Tibial nerve (tissue), 4 donors: Measurements from ENCODE around the gene MAD2L2. TPM values are rescaled to one million over a fixed set of nuclear protein-coding genes. Genes with fewer than 3 reads are reported as not detected.

Source experiments
- DNase-seq, 2 donors: peaks; one replicate each; pipeline ENCODE4 v3.0.0-alpha.2; 2019; ENCODE audit warnings: low spot score in 2 of 2
- H3K27ac ChIP-seq, 4 donors: fragments of 200-600 bp; sonication (generic) in 3 of 4; one replicate each; pipeline ENCODE4 v1.5.1; 2017 to 2019; ENCODE audit warnings: mild to moderate bottlenecking in 1 of 4
- H3K27me3 ChIP-seq, 2 donors: fragments of 200-600 bp; sonication (generic) in 1 of 2; one replicate each; pipeline versions ENCODE4 v1.5.1 to v1.6.0; 2017 to 2019
- H3K36me3 ChIP-seq, 3 donors: fragments of 200-600 bp; sonication (generic); one replicate each; pipeline ENCODE4 v1.5.1; 2018 to 2019
- H3K4me1 ChIP-seq, 4 donors: fragments of 200-600 bp; sonication (generic) in 3 of 4; one replicate each; pipeline ENCODE4 v1.5.1; 2017 to 2019
- H3K4me3 ChIP-seq, 4 donors: fragments of 200-600 bp; sonication (generic) in 3 of 4; one replicate each; pipeline ENCODE4 v1.5.1; 2017 to 2019; ENCODE audit warnings: mild to moderate bottlenecking in 1 of 4, moderate library complexity in 1 of 4
- H3K9me3 ChIP-seq, 4 donors: fragments of 200-600 bp; sonication (generic) in 3 of 4; one replicate each; pipeline ENCODE4 v1.5.1; 2017 to 2019
- EP300 ChIP-seq, 2 donors: sonication (generic); formaldehyde crosslinking; IDR thresholded peaks; one replicate each; pipeline ENCODE4 v1.6.1; 2017; ENCODE audit warnings: antibody characterized with exemption in 2 of 2, mild to moderate bottlenecking in 1 of 2
- POLR2A ChIP-seq, 2 donors: fragments of 450-650 bp; IDR thresholded peaks; one replicate each; pipeline ENCODE4 v1.6.1; 2017; ENCODE audit warnings: antibody characterized with exemption in 2 of 2, mild to moderate bottlenecking in 2 of 2, moderate library complexity in 2 of 2
- WGBS, 2 donors: methylation state at CpG; one replicate each; pipeline ENCODE4 v1.1.5; 2018; 5-methylcytosine and 5-hydroxymethylcytosine counted together
- total RNA-seq, 4 donors: library from RNA; depleted of rRNA; stranded (reverse); fragments of >200 nt; gene quantifications; one replicate each; pipeline ENCODE4 v1.1.0, GENCODE V29; 2016
- TF ChIP-seq, protein P1 (sequence below), 5 experiments: fragments of 200-600 bp in 3 of 5; fragments of 450-650 bp in 2 of 5; sonication (generic) in 3 of 5; IDR thresholded peaks; one replicate each; pipeline ENCODE4 v1.5.1; 2016 to 2019; ENCODE audit warnings: antibody characterized with exemption in 5 of 5, mild to moderate bottlenecking in 3 of 5, moderate library complexity in 2 of 5

Gene MAD2L2
- total RNA-seq, 4 donors from 2014 or later = 28.2 to 56.1 (median 32.3) TPM

DNA sequence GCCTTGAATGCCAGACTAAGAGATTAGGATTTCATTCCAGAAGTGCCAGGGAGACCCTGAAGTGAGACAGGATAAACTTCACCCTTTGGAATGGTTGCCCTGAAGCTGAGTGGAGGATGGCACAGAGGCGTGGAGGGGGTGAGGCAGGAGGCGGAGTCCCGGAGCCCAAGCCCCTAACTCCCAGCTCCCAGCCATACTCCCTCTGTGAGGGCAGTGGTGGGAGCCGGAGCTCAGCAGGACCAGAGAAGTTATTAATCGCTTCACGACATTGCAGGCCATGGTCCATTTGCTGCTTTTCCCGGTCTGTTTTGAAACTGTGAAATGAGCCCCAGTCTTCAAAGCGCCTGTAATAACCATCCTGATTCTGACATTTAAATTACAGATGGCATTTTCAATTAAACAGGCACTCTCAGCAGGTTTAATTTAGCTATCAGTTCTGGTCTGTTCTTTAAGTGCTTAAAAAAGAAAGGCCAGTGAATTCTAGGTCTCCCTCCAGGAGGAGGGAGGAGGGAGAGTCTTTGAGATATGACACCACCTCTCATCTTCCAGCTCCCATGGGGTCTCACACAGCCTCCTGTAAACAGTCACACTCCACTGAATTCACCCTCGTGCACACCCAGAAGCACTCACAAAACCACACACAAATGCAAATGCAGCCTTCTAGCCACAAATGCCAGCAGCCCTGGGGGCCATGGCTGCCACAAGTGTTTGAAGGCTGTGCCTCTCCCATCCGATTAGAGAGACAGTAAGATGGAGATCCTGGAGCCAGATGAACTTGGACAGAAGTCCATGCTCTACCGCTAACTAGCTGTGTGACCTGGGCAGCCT is 46.4 kb downstream of the MAD2L2 start:
- Histone ChIP-seq H3K27me3 (peaks cover 0 to 50% of the 10 kb centered on the region in 2 donors), H3K9me3 (no peaks in the 10 kb centered on the region), H3K36me3 (no peaks in the 10 kb centered on the region), H3K27ac (no peak overlapping the region), H3K4me1 (no peaks in the 10 kb centered on the region), H3K4me3 (no peak overlapping the region)
- DNase-seq = no peak
- 69 to 73% methylated on average over 11 of the region's 11 CpGs for WGBS, 2 donors
- TF ChIP-seq POLR2A (IDR thresholded peaks at IDR 0.05) (no peak), EP300 (IDR thresholded peaks at IDR 0.05) (no peak)
- TF ChIP-seq, protein P1, sequence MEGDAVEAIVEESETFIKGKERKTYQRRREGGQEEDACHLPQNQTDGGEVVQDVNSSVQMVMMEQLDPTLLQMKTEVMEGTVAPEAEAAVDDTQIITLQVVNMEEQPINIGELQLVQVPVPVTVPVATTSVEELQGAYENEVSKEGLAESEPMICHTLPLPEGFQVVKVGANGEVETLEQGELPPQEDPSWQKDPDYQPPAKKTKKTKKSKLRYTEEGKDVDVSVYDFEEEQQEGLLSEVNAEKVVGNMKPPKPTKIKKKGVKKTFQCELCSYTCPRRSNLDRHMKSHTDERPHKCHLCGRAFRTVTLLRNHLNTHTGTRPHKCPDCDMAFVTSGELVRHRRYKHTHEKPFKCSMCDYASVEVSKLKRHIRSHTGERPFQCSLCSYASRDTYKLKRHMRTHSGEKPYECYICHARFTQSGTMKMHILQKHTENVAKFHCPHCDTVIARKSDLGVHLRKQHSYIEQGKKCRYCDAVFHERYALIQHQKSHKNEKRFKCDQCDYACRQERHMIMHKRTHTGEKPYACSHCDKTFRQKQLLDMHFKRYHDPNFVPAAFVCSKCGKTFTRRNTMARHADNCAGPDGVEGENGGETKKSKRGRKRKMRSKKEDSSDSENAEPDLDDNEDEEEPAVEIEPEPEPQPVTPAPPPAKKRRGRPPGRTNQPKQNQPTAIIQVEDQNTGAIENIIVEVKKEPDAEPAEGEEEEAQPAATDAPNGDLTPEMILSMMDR (IDR thresholded peaks at IDR 0.05) = no peak

DNA sequence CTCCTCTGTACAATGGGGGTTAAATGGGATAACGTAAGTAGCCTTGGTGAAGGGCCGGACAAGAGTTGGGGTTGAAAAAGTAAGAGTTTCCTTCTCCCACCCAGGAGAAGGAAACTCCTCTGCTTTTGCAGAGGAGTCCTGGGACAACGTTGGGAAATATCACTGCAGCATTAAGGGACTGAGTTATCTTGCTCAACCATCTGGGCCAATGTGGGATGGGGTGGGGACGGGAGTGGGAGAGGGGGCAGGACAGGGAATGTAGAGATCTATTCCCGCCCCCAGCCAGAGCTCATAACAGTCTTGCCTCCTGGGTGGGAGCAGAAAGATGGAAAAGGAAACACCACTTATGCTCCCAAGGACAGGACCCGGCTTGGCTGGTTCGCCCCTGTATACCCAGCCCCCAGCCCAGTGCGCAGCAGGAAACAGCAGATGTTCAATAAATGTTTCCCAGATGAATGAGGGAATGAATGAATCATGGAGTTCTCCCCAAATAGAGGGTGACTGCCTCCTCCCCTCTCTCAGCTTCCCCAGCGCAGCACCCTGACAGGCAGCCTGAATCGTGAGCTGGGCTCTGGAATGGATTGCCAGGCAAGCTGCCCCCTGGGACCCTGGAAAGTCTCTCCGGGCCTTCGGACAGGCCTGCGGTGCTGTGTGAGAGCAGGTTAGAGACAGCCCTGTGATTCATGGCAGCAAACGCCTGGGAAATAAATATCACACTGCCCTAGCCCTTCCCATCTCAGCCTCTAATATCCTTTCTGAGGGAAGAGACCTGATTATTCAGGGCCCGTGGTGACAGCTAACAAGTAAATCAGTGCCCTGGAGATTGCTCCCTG is 51.5 kb downstream of the MAD2L2 start:
- Histone ChIP-seq H3K27ac (no peak overlapping the region), H3K9me3 (no peaks in the 10 kb centered on the region)
- WGBS, 2 donors = 33 to 39% methylated on average over 15 of the region's 15 CpGs

DNA sequence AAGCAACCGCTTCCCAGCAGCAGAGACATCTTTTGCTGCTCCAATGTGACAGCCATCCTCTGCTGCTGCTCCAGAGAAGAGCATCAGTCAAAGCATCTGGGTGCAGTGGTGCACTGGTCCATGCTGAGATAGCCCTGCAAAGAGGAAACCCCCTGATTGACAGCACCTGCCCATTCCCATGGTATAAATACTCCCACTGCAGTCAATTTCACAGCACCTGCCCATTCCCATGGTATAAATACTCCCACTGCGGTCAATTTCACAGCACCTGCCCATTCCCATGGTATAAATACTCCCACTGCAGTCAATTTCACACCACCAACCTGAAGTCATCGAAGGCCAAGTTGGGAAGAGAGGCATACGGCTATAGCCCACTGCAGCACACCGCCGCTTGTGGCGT is 52.2 kb downstream of the MAD2L2 start:
- no peak overlapping the region for H3K4me3 ChIP-seq
- no peak for DNase-seq
- WGBS, 2 donors = 88 to 89% methylated on average over 6 to 7 of the region's 7 CpGs
- peaks cover 0 to 74% of the 10 kb centered on the region in 2 donors for H3K27me3 ChIP-seq
- TF ChIP-seq EP300 (IDR thresholded peaks at IDR 0.05) = no peak
- TF ChIP-seq, protein P1 (IDR thresholded peaks at IDR 0.05) = no peak
- TF ChIP-seq POLR2A (IDR thresholded peaks at IDR 0.05) = no peak
- no peaks in the 10 kb centered on the region for H3K4me1 ChIP-seq
- no peak overlapping the region for H3K27ac ChIP-seq
- H3K36me3 ChIP-seq = no peaks in the 10 kb centered on the region
- no peaks in the 10 kb centered on the region for H3K9me3 ChIP-seq

More for the DNA sequence above, 51.5 kb downstream of the MAD2L2 start:
- Histone ChIP-seq H3K36me3 (no peaks in the 10 kb centered on the region), H3K4me1 (no peaks in the 10 kb centered on the region), H3K4me3 (no peak overlapping the region), H3K27me3 (peaks cover 0 to 71% of the 10 kb centered on the region in 2 donors)
- no peak for DNase-seq
- TF ChIP-seq, protein P1 (IDR thresholded peaks at IDR 0.05) = no peak
- TF ChIP-seq POLR2A (IDR thresholded peaks at IDR 0.05) (no peak), EP300 (IDR thresholded peaks at IDR 0.05) (no peak)

DNA sequence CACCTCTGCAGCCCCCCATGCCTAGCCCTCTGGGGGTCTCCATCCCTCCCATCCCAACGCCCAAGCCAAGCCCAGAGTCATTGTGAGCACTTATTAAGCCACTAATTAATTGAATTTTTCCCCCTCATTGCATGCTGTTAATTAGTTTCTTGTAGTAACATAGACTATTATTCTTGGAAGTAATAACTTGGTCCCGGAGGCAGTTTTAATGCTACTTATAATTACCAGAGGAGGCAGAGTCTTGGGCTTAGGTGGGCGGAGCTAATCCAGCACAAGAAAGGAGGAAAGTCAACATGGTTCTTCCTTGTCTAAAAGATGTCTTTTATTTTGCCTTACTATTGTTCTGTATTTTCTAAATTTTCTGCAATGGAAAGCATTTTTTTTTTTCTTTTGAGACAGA is 54.4 kb downstream of the MAD2L2 start:
- no peak for DNase-seq
- 61 to 62% methylated on average over 3 of the region's 3 CpGs for WGBS, 2 donors
- no peaks in the 10 kb centered on the region for H3K36me3 ChIP-seq
- H3K9me3 ChIP-seq = no peaks in the 10 kb centered on the region
- no peak overlapping the region for H3K4me3 ChIP-seq
- no peak for TF ChIP-seq EP300 (IDR thresholded peaks at IDR 0.05)
- TF ChIP-seq, protein P1 (IDR thresholded peaks at IDR 0.05) = no peak
- TF ChIP-seq POLR2A (IDR thresholded peaks at IDR 0.05) = no peak
- no peak overlapping the region for H3K27ac ChIP-seq
- H3K4me1 ChIP-seq = no peaks in the 10 kb centered on the region
- H3K27me3 ChIP-seq = peaks cover 0 to 73% of the 10 kb centered on the region in 2 donors

Other genes with a start within 250 kb of the MAD2L2 start
- under 1 TPM in 1 of 4 donors, not detected in 3; 0.59 TPM for gene DISP3, start 202.0 kb downstream of the MAD2L2 start, total RNA-seq
- 10 to 100 TPM in 3 of 4 donors, 1 to 10 TPM in 1; 7.5 to 21.0 (median 15.6) TPM for gene FBXO2, start 26.7 kb downstream of the MAD2L2 start, total RNA-seq
- 10 to 100 TPM; 24.1 to 59.4 (median 35.7) TPM for gene FBXO44, start 26.3 kb downstream of the MAD2L2 start, total RNA-seq
- 10 to 100 TPM in 3 of 4 donors, 1 to 10 TPM in 1; 9.6 to 18.2 (median 13.8) TPM for gene FBXO6, start 16.9 kb downstream of the MAD2L2 start, total RNA-seq
- gene DRAXIN, start 10.6 kb upstream of the MAD2L2 start, total RNA-seq = 1 to 10 TPM in 1 of 4 donors, under 1 TPM in 2, not detected in 1; under 0.01 to 1.2 (median 0.20) TPM
- 100 to 1,000 TPM in 1 of 4 donors, 10 to 100 TPM in 3; 35.6 to 118 (median 76.0) TPM for gene AGTRAP, start 55.0 kb upstream of the MAD2L2 start, total RNA-seq
- 10 to 100 TPM in 1 of 4 donors, 1 to 10 TPM in 2, not detected in 1; 4.4 to 13.8 (median 5.1) TPM for gene C1orf167, start 81.0 kb upstream of the MAD2L2 start, total RNA-seq
- 10 to 100 TPM; 61.2 to 93.9 (median 69.9) TPM for gene MTHFR, start 124.8 kb upstream of the MAD2L2 start, total RNA-seq
- gene CLCN6, start 125.0 kb upstream of the MAD2L2 start, total RNA-seq = 10 to 100 TPM; 24.3 to 30.3 (median 25.6) TPM
- 1 to 10 TPM in 1 of 4 donors, not detected in 3; 3.0 TPM for gene NPPA, start 166.6 kb upstream of the MAD2L2 start, total RNA-seq
- not detected for gene NPPB, start 177.8 kb upstream of the MAD2L2 start, total RNA-seq
- gene KIAA2013, start 245.3 kb upstream of the MAD2L2 start, total RNA-seq = 10 to 100 TPM; 50.0 to 73.7 (median 55.6) TPM